HepG2 (cell line): ENCODE measurements around the gene FUBP3. TPM values are rescaled to one million over a fixed set of nuclear protein-coding genes. Genes with fewer than 3 reads are reported as not detected.
A peak's percentile ranks its signal among the peaks of the same experiment; 100 is the strongest.

Source experiments
- AHR ChIP-seq: IDR thresholded peaks from 2 replicates; pipeline ENCODE4 v1.6.1; 2018; ENCODE audit warnings: missing genetic modification reagents, missing compliant biosample characterization
- CEBPG ChIP-seq: IDR thresholded peaks from 2 replicates; pipeline ENCODE4 v1.6.1; 2016
- CHCHD3 ChIP-seq: sonication (generic); formaldehyde crosslinking; IDR thresholded peaks from 2 replicates; pipeline ENCODE4 v1.8.0; 2022; ENCODE audit warnings: mild to moderate bottlenecking, missing genetic modification reagents, moderate library complexity
- ELK4 ChIP-seq: sonication (generic); formaldehyde crosslinking; IDR thresholded peaks from 2 replicates; pipeline ENCODE4 v1.9.0; 2021; ENCODE audit warnings: missing genetic modification reagents, borderline replicate concordance
- FUBP1 ChIP-seq: sonication (generic); formaldehyde crosslinking; IDR thresholded peaks from 2 replicates; pipeline ENCODE4 v1.5.1; 2020; ENCODE audit warnings: missing genetic modification reagents, mild to moderate bottlenecking, borderline replicate concordance
- HCFC1 ChIP-seq: fragments of 150-350 bp; IDR thresholded peaks from 2 replicates; pipeline ENCODE4 v1.6.1; 2014; ENCODE audit warnings: low read depth, low read length
- MAFK ChIP-seq, 2 experiments: IDR thresholded peaks in 1 of 2; conservative IDR thresholded peaks in 1 of 2; 2 replicates each; pipeline ENCODE4 v1.6.1; 2011; ENCODE audit warnings: improper control_type of control experiment in 2 of 2, low read length in 2 of 2
- MEF2D ChIP-seq: sonication (generic); formaldehyde crosslinking; IDR thresholded peaks from 2 replicates; pipeline ENCODE4 v1.5.1; 2020; ENCODE audit warnings: mild to moderate bottlenecking, missing genetic modification reagents
- MEIS2 ChIP-seq: sonication (generic); formaldehyde crosslinking; IDR thresholded peaks from 2 replicates; pipeline ENCODE4 v1.9.0; 2021; ENCODE audit warnings: mild to moderate bottlenecking, missing genetic modification reagents
- RBM22 ChIP-seq: fragments of 200-400 bp; formaldehyde crosslinking; optimal IDR thresholded peaks from 2 replicates; pipeline ENCODE3; 2017; ENCODE audit warnings: mild to moderate bottlenecking, low read length, moderate library complexity
- RXRB ChIP-seq: IDR thresholded peaks from 2 replicates; pipeline ENCODE4 v1.6.1; 2016; ENCODE audit warnings: borderline replicate concordance, missing genetic modification reagents, missing compliant biosample characterization
- TERF1 ChIP-seq: sonication (generic); formaldehyde crosslinking; IDR thresholded peaks from 2 replicates; pipeline ENCODE4 v1.8.0; 2022; ENCODE audit warnings: mild to moderate bottlenecking, missing genetic modification reagents, moderate library complexity
- TRAFD1 ChIP-seq: sonication (generic); formaldehyde crosslinking; IDR thresholded peaks from 2 replicates; pipeline ENCODE4 v1.5.1; 2020; ENCODE audit warnings: missing genetic modification reagents, mild to moderate bottlenecking, borderline replicate concordance
- ZNF24 ChIP-seq: fragments of 450-650 bp; IDR thresholded peaks from 2 replicates; pipeline ENCODE4 v1.6.1; 2017; ENCODE audit warnings: antibody characterized with exemption, mild to moderate bottlenecking
- ZNF431 ChIP-seq: sonication (generic); formaldehyde crosslinking; IDR thresholded peaks from 2 replicates; pipeline ENCODE4 v1.9.0; 2022; ENCODE audit warnings: missing genetic modification reagents, low read depth, mild to moderate bottlenecking, borderline replicate concordance
- ZNF567 ChIP-seq: sonication (generic); formaldehyde crosslinking; IDR thresholded peaks from 2 replicates; pipeline ENCODE4 v1.8.1; 2023; ENCODE audit warnings: mild to moderate bottlenecking, missing genetic modification reagents, borderline replicate concordance
- ZNF652 ChIP-seq: IDR thresholded peaks from 2 replicates; pipeline ENCODE4 v1.6.1; 2016; ENCODE audit warnings: low read depth, borderline replicate concordance
- ZNF672 ChIP-seq: sonication (generic); formaldehyde crosslinking; IDR thresholded peaks from 2 replicates; pipeline ENCODE4 v1.8.1; 2022; ENCODE audit warnings: missing genetic modification reagents
- ZNF713 ChIP-seq: sonication (generic); formaldehyde crosslinking; IDR thresholded peaks from 2 replicates; pipeline ENCODE4 v1.4.0; 2020; ENCODE audit warnings: mild to moderate bottlenecking, missing genetic modification reagents
- ZSCAN25 ChIP-seq: sonication (generic); formaldehyde crosslinking; IDR thresholded peaks from 2 replicates; pipeline ENCODE4 v1.8.0; 2022; ENCODE audit warnings: mild to moderate bottlenecking, missing genetic modification reagents
- ZUFSP ChIP-seq: sonication (generic); formaldehyde crosslinking; IDR thresholded peaks from 2 replicates; pipeline ENCODE4 v1.9.0; 2021; ENCODE audit warnings: missing genetic modification reagents, mild to moderate bottlenecking, borderline replicate concordance
- polyA plus RNA-seq, 8 experiments: library from polyadenylated mRNA; depleted of rRNA in 3 of 8; stranded (reverse) in 7 of 8; unstranded in 1 of 8; fragments of >200 nt; fragmentation: Illumina TruSeq in 4 of 8; extraction: Trizol in 4 of 8; gene quantifications; 2 replicates each; pipeline versions ENCODE4 v1.2.1 to v1.2.3, GENCODE V29; 2011 to 2016; ENCODE audit warnings: low read depth in 4 of 8, missing spikeins in 1 of 8, mixed read lengths in 1 of 8; ENCODE audit not compliant: insufficient read depth in 1 of 8
- total RNA-seq, 5 experiments: library from RNA; depleted of rRNA; stranded (reverse); fragments of >200 nt; fragmentation: Illumina TruSeq; extraction: Trizol; gene quantifications; 2 replicates each; pipeline ENCODE4 v1.2.3, GENCODE V29; 2016; ENCODE audit warnings: low read depth in 1 of 5

FUBP3 gene
- total and polyA plus RNA-seq, 2 of the 13 experiments (the other 11 are each of a cell fraction or from before 2014, with no cell fraction given), result 28.7 to 40.0 TPM

- TF ChIP-seq FUBP1 (CRISPR knock-in tag) (no peak), MEF2D (no peak; the same call in 1 of the 2 replicates), ELK4 (CRISPR knock-in tag) (no peak), TERF1 (no peak), ZSCAN25 (CRISPR knock-in tag) (no peak), ZNF24 (no peak), TRAFD1 (no peak), MEIS2 (no peak), ZNF567 (CRISPR knock-in tag) (peak; percentile 61; the same call in 1 of the 2 replicates), AHR (CRISPR knock-in tag) (no peak), RXRB (CRISPR knock-in tag) (0 out of 2 replicates have a peak, but pooled peaks have one; percentile 40), CHCHD3 (CRISPR knock-in tag) (no peak; the same call in 1 of the 2 replicates), ZNF672 (no peak), ZNF713 (CRISPR knock-in tag) (no peak), ZUFSP (CRISPR knock-in tag) (no peak), ZNF652 (peak; percentile 49; the same call in 1 of the 2 replicates), HCFC1 (peak; percentile 52; the same call in 1 of the 2 replicates), RBM22 (no peak), ZNF431 (CRISPR knock-in tag) (no peak), CEBPG (CRISPR knock-in tag) (no peak), MAFK (conservative IDR thresholded peaks at IDR 0.05 in 1 of 2, IDR thresholded peaks at IDR 0.05 in 1 of 2; ENCODE audit: low read length in 2 of 2) (no peak)
Observed at GRCh38 chr9:130578865-130579737, at the start of gene FUBP3 (continued).
